HG02970 (cell line): Measurements from ENCODE around the gene PEAR1.

Experiments used
- ATAC-seq: cut with Tn5 transposase; IDR thresholded peaks from one replicate; pipeline ENCODE4 v1.9.1; 2021; ENCODE audit warnings: mild to moderate bottlenecking, moderate library complexity, moderate number of reproducible peaks; ENCODE audit not compliant: unreplicated experiment, low FRiP score

The PEAR1 gene

GRCh38 chr1:156858959-156859522 is 34.5 kb upstream of the PEAR1 start, which contains the start of gene INSRR:
Gene INSRR (minus strand): TSS chr1:156859117. CDS start chr1:156858621, 496 bp downstream.
- ATAC-seq: no peak

DNA sequence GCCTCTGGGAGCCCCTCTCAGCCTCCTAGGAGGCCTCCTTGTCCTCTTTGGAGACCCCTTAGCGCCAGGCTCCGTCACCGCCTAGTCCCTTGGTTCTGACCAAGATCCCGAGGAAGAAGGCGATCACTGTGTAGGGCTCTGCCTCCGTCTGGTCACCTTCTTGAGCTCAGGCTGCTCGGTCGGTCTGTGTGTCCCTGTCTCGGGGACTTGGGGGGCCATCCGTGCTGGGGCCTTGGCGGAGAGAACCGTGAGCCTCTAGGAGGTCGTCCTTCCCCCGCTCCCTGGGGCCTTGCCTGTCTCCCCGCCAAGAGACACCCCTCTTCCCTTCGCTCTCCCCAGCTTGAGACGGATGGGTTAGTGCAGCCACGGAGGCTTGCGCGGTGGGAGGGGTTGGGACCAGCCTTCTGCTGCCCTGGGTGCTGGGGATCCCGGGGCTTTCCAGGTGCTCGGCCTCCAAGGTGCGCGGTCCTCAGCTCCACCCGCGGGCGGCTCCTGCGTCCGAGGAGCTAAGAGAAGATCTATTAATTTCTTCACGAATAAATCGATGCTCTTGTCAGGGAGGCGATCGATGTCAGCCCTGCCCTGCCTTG is 33.9 kb upstream of the PEAR1 start:
- ATAC-seq: no peak

- no peak for ATAC-seq
These were observed 33.3 kb upstream of the PEAR1 start for GRCh38 chr1:156860113-156860627.

DNA sequence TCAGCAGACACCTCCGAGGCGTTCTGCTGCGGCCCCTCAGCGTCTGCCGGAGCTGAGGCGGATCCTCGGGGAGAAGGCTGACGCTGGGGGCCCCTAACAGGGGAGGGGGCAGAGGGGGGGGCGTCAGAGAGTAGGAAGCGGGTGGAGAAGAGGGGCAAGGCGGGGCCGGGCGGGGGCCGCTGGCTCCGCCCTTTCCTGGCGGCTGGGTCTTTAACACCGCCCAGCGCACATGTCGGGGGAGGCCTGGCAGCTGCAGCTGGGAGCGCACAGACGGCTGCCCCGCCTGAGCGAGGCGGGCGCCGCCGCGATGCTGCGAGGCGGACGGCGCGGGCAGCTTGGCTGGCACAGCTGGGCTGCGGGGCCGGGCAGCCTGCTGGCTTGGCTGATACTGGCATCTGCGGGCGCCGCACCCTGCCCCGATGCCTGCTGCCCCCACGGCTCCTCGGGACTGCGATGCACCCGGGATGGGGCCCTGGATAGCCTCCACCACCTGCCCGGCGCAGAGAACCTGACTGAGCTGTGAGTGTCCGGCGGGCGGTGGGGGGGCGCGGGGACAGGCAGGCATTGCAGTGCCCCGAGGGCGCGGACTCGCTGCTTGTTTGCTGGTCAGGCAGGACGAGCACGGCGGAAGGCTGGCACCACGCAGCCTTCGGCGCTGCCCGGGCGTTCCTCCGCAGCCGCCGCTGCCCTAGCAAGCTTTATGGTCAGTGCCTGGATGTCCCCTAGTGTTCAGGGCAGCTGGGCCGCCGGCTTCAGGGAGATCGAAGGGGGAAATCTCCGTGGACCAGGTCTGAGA is 32.7 kb upstream of the PEAR1 start, which contains the start of gene NTRK1:
Gene NTRK1, plus strand, starts transcription at position 238 of the 796 bp plus-strand sequence. Its CDS starts 70 bp downstream, at position 308.
- ATAC-seq: no peak

GRCh38 chr1:156862584-156862983 is 30.9 kb upstream of the PEAR1 start:
- ATAC-seq: no peak

DNA sequence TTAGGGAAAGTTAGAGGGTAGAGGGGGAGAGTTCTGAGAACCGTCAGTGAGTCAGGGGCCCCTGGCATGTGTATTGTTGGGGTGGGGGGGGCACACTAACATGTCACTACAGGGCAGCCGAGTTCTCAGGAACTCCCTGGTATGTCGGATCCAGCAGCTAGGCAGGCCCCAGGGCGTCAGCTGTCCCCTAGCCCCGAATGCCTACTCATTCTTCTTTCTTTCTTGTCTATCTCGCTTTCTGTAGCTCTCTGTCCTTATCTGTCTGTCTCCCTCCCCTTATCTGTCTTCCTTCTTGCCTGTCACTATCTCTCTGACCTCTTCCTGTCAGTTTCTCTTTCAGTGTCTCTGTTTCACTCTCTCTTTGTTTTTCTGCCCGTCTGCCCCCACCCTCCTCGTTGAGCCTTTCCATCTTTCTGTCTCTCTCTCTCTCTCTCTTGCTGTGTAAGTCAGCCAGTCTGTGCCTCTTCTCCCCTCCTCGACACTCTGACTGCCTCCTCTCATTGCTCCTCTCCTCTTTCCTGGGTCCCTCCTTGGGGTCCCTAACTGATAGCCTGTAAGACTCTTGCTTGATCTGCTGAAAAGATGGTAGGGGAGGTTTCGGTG is 30.4 kb upstream of the PEAR1 start:
- no peak for ATAC-seq

- no peak for ATAC-seq
These were observed 29.9 kb upstream of the PEAR1 start for GRCh38 chr1:156863631-156864030.

DNA sequence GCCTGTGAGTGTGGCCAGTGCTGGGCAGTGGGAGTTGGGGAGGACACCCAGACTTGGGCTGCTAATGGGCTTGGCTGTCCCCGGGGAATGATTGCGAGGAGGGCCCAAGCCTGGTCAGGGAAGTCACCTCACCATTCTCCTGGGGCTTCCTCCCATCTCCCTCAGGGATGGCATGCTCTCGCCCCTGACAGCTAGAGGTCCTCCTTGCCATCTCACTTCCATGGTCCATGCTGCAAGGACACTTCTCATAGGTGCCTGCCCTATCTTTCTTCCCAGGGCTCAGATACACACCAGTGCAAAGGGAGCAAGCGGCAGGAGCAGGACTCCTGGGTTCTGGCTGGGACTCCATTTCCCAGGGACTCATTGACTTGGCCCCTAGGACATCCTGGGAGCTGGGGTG is 28.7 kb upstream of the PEAR1 start:
- ATAC-seq: no peak

DNA sequence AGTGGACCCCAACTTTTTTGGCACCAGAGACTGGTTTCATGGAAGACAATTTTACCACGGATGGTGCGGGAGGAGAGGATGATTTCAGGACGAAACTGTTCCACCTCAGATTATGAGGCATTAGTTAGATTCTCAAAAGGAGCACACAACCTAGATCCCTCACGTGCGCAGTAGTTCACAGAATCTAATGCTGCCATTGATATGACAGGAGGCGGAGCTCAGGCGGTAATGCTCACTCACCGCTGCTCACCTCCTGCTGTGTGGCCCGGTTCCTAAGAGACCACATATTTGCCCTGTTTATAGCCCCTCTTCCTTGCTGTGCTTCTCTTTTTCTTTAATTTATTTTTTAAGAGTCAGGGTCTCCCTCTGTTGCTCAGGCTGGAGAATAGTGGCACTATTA is 28.3 kb upstream of the PEAR1 start:
- ATAC-seq: no peak

DNA sequence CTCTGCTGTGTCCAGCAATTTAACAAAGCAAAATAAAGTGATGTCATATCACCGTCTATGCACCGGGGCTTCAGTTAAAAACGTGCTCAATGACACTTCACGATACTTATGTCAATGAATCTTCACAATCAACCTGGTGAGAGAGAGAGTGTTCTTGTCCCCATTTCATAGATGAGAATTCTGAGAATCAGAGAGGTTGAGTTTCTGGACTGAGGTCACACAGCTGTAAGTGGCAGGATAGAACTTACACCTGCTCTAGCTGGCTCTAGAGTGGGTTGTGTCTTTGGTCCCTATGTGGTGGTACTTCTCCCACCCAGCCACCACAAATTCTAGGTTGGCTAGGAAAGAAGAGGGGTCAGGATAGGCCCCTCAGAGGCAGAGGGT is 27.7 kb upstream of the PEAR1 start:
- no peak for ATAC-seq

DNA sequence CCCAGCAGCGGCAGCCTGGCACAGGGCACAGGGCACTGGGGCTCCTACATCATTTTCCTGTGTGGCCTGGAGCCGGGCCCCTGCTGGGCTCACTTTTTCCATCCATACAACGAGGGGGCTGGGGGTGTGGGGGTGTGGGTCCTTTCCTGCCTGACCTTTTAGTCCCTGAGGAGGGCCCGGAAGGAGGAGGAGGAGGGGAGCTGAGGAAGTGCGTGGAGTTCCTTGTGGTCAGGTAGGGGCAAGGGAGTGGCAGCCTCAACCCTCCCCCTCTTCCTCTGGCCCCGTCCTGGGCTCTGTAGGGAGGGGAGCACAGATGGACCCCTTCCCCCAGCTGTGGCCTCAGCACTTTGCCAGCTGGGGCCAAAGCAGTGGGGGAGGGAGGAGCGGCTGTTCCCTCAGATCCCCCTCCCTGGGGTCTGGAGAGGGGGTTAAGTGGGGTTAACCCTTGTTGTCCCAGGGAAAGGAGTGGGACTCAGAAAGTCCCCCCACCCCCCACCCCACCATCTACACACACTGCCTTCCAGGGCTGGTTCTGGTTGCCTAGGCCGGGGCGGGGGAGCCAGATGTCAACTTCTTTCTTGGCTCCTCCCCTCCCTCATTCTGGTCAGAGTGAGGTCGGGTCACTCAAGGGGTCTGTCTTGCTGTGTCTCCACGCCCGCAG is 27.1 kb upstream of the PEAR1 start:
- ATAC-seq: no peak

GRCh38 chr1:156868341-156868740 is 25.2 kb upstream of the PEAR1 start:
- no peak for ATAC-seq

DNA sequence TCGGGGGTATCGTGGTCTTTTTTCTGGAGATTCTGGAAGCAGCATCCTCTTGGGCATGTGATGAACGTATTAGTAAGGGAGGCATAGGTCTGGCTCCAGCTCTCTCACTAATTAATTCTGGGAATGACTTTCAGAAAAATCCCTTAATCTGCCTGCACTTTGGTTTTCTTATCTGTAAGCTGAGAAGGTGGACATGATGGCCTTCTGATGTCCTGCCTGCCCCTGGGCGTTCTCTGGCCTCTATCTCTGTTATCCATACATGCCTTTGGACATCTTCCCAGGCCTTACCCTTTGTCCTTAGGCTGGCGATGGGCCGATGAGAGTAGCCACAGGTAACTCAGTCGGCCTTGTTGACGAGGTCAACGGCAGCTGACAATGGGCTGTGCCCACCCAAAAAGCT is 24.1 kb upstream of the PEAR1 start:
- no peak for ATAC-seq

- ATAC-seq: no peak
These were observed 19.9 kb upstream of the PEAR1 start for GRCh38 chr1:156873659-156874058.

DNA sequence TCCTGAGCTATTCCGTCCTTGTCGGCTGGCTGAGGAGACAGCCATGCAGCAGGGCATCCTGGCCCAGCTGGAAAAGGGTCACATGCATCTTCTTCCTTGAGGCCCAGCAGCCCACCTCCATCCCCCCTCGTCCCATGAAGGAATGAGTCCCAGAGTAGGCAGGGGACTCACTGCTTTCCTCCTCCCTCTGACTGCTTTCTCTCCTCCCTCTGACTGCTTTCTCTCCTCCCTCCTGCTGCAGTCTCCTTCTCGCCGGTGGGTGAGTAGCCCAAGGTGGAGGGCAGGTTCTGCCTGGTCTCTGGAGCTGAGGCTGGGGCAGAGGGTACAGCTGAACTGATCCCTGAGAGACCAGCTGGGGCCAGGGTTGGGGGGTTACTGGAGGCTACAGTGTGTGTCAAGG is 19.4 kb upstream of the PEAR1 start:
- ATAC-seq: no peak

DNA sequence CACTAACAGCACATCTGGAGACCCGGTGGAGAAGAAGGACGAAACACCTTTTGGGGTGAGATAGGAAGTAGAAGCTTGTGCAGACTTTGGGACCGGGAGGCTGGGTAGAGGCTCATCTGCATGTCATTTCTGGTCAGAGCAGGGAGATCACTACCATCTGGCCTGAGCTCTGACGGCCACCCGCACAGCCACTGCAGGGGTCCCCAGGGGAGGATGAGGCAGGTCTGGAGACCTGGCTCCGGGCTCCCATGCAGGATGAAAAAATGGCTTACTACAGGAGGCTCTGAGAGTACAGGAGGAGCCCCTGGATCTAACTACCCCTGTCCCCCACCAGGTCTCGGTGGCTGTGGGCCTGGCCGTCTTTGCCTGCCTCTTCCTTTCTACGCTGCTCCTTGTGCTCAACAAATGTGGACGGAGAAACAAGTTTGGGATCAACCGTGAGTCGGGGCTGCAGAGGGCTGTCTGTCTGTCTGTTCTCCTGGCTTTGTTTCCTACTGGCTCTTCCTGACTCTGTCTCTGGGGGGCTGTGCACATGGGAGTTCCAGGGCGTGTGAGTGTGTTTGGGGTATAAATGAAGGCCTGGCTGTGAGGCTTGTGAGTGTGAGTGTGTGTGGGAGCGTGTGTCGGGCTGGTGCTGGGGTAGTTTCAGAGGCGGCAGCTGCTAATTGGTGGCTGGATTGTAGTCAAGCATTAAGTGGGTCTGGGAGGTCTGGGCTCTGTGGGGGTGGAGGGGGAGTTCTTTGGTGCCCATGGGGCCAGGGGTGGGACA is 18.8 kb upstream of the PEAR1 start:
- no peak for ATAC-seq

GRCh38 chr1:156875341-156875615 is 18.2 kb upstream of the PEAR1 start:
- no peak for ATAC-seq

DNA sequence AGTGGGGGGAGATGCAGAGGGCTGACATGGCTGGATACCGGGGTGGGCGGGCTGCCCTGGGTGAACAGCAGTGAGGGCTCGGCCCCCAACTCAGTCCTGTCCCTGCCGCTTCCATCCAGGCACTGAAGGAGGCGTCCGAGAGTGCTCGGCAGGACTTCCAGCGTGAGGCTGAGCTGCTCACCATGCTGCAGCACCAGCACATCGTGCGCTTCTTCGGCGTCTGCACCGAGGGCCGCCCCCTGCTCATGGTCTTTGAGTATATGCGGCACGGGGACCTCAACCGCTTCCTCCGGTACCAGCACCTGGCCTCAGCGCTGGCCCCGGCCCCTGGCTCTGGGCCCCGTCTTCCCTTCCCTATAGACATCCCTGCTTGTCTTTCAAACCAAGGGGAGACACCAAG is 17.2 kb upstream of the PEAR1 start:
- no peak for ATAC-seq

GRCh38 chr1:156877433-156878170 is 15.9 kb upstream of the PEAR1 start:
- ATAC-seq: no peak
